Measurements from ENCODE around the gene CFAP73. TPM values are rescaled to one million over a fixed set of nuclear protein-coding genes. Genes with fewer than 3 reads are reported as not detected.

Gene CFAP73
- total RNA-seq, 1 experiment from 2014 or later, result not detected

- Mint-ChIP-seq H3K4me3 (ENCODE audit: unreplicated experiment) (peak overlapping the region; percentile 65), H3K27ac (ENCODE audit: low read depth, unreplicated experiment) (no peak overlapping the region), H3K27me3 (ENCODE audit: insufficient read depth, unreplicated experiment) (peaks cover 14% of the 10 kb centered on the region), H3K4me1 (ENCODE audit: insufficient read depth, unreplicated experiment) (peaks cover 12% of the 10 kb centered on the region), H3K9me3 (ENCODE audit: unreplicated experiment) (no peaks in the 10 kb centered on the region), H3K36me3 (ENCODE audit: insufficient read depth, unreplicated experiment) (peaks cover 11% of the 10 kb centered on the region)
- ChIA-PET POLR2A (interaction anchor here (0.7 to 1.5 kb wide), 3 partner anchors 31 to 160 kb away, joined by 3 to 4 read pairs (median 3); partner anchors contain the start of gene DDX54), CTCF (interaction anchor here (0.6 to 6.9 kb wide), 12 partner anchors 15 to 793 kb away, joined by 3 to 45 read pairs (median 4); no protein-coding TSS in a partner anchor)
- intact Hi-C loops (cut with micrococcal nuclease), result loop anchor here (1.0 to 10.0 kb wide), 4 partner anchors 55 to 248 kb away; partner anchors contain the start of gene OAS1
- BruUV-seq (replicated peaks), result no TSS peak
- peak; percentile 76 for DNase-seq (ENCODE audit: unreplicated experiment)
- TF ChIP-seq, protein P1, sequence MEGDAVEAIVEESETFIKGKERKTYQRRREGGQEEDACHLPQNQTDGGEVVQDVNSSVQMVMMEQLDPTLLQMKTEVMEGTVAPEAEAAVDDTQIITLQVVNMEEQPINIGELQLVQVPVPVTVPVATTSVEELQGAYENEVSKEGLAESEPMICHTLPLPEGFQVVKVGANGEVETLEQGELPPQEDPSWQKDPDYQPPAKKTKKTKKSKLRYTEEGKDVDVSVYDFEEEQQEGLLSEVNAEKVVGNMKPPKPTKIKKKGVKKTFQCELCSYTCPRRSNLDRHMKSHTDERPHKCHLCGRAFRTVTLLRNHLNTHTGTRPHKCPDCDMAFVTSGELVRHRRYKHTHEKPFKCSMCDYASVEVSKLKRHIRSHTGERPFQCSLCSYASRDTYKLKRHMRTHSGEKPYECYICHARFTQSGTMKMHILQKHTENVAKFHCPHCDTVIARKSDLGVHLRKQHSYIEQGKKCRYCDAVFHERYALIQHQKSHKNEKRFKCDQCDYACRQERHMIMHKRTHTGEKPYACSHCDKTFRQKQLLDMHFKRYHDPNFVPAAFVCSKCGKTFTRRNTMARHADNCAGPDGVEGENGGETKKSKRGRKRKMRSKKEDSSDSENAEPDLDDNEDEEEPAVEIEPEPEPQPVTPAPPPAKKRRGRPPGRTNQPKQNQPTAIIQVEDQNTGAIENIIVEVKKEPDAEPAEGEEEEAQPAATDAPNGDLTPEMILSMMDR (IDR thresholded peaks at IDR 0.05; ENCODE audit: unreplicated experiment), result peak; percentile 38
These were observed 3.6 kb downstream of the CFAP73 start for GRCh38 chr12:113152835-113153814.

DNA sequence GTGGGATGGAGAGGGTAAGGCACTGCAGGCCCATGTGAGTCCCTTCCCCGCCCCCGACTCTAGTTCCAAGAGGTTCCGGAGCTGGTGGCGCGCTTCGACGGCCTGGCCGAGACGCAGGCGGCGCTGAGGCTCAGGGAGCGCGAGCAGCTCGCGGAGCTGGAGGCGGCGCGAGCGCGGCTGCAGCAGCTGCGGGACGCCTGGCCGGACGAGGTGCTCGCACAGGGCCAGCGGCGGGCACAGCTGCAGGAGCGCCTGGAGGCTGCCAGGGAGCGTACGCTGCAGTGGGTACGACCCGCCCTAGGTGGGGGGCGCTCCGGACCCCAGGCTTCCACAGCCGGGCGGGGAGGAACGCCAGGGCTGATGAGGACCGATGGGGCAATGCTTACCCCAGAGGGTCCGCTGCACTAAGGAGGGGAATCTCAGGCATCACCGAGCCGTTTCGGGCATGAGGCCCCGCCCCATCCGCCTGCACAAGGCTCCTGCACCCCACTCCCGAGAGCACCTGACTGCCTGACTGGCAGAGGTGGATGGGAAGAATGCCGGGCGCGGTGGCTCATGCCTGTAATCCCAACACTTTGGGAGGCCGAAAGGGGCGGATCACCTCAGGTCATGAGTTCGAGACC lies 4.9 kb downstream of the CFAP73 start:
- ChIA-PET CTCF (interaction anchor here (0.8 to 6.9 kb wide), 6 partner anchors 23 to 792 kb away, joined by 3 to 45 read pairs (median 3); no protein-coding TSS in a partner anchor), POLR2A (interaction anchor here (0.7 kb wide), 1 partner anchor 116 kb away, joined by 3 read pairs; no protein-coding TSS in a partner anchor)
- peaks cover 12% of the 10 kb centered on the region for H3K4me1 Mint-ChIP-seq (ENCODE audit: insufficient read depth, unreplicated experiment)
- no peaks in the 10 kb centered on the region for H3K9me3 Mint-ChIP-seq (ENCODE audit: unreplicated experiment)
- no TSS peak for BruUV-seq (replicated peaks)
- intact Hi-C loops (cut with micrococcal nuclease), result loop anchor here (10.0 kb wide), 1 partner anchor 250 kb away; the partner anchor contains the start of gene OAS1
- DNase-seq (ENCODE audit: unreplicated experiment), result no peak
- TF ChIP-seq, protein P1 (IDR thresholded peaks at IDR 0.05; ENCODE audit: unreplicated experiment), result no peak
- no peak overlapping the region for H3K27ac Mint-ChIP-seq (ENCODE audit: low read depth, unreplicated experiment)
- peaks cover 15% of the 10 kb centered on the region for H3K36me3 Mint-ChIP-seq (ENCODE audit: insufficient read depth, unreplicated experiment)
- H3K27me3 Mint-ChIP-seq (ENCODE audit: insufficient read depth, unreplicated experiment), result peaks cover 14% of the 10 kb centered on the region
- H3K4me3 Mint-ChIP-seq (ENCODE audit: unreplicated experiment), result no peak overlapping the region

DNA sequence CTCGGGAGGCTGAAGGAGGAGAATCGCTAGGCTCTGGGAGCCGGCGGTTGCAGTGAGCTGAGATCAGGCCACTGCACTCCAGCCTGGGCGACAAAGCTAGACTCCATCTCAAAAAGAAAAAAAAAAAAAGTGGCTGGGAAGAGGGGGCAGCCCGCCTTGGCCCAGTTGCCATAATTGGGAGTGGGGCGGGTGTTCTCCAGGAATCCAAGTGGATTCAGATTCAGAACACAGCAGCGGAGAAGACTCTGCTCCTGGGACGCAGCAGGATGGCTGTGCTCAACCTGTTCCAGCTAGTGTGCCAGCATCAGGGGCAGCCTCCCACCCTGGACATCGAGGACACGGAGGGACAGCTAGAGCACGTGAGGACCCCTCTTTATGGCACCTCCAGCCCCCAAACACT lies 5.5 kb downstream of the CFAP73 start:
- Mint-ChIP-seq H3K27ac (ENCODE audit: low read depth, unreplicated experiment) (no peak overlapping the region), H3K36me3 (ENCODE audit: insufficient read depth, unreplicated experiment) (peaks cover 21% of the 10 kb centered on the region), H3K4me3 (ENCODE audit: unreplicated experiment) (no peak overlapping the region), H3K4me1 (ENCODE audit: insufficient read depth, unreplicated experiment) (peaks cover 16% of the 10 kb centered on the region), H3K9me3 (ENCODE audit: unreplicated experiment) (no peaks in the 10 kb centered on the region), H3K27me3 (ENCODE audit: insufficient read depth, unreplicated experiment) (peaks cover 14% of the 10 kb centered on the region)
- intact Hi-C loops (cut with micrococcal nuclease), result loop anchor here (10.0 kb wide), 1 partner anchor 250 kb away; the partner anchor contains the start of gene OAS1
- DNase-seq (ENCODE audit: unreplicated experiment), result no peak
- ChIA-PET POLR2A (no interaction called here), CTCF (interaction anchor here (1.2 to 6.9 kb wide), 2 partner anchors 35 to 106 kb away, joined by 3 to 45 read pairs; no protein-coding TSS in a partner anchor)
- no TSS peak for BruUV-seq (replicated peaks)
- TF ChIP-seq, protein P1 (IDR thresholded peaks at IDR 0.05; ENCODE audit: unreplicated experiment), result no peak
